Measurements from ENCODE around the gene HELT.
A peak's percentile ranks its signal among the peaks of the same experiment; 100 is the strongest.

The HELT gene

GRCh38 chr4:185004562-185005218 is 13.6 kb upstream of the HELT start:
- DNase-seq: no peak

- peak; percentile 86 for DNase-seq
Measured at GRCh38 chr4:185005219-185005819, 13.0 kb upstream of the HELT start.

GRCh38 chr4:185011408-185011807 is 6.9 kb upstream of the HELT start:
- no peak for DNase-seq

GRCh38 chr4:185013417-185014125 is 4.7 kb upstream of the HELT start:
- no peak for DNase-seq

- no peak for DNase-seq
Measured at GRCh38 chr4:185015108-185015507, 3.2 kb upstream of the HELT start.

GRCh38 chr4:185016101-185016940 is 2.0 kb upstream of the HELT start:
- DNase-seq: no peak

- DNase-seq: no peak
Measured at GRCh38 chr4:185016946-185017758, 1.1 kb upstream of the HELT start.

GRCh38 chr4:185018834-185019455 is 655 bp downstream of the HELT start:
- DNase-seq: no peak

- DNase-seq: no peak
Measured at GRCh38 chr4:185019456-185020292, 1.4 kb downstream of the HELT start.

GRCh38 chr4:185020293-185020808 is 2.1 kb downstream of the HELT start:
- DNase-seq: no peak

- no peak for DNase-seq
Measured at GRCh38 chr4:185020863-185021761, 2.8 kb downstream of the HELT start.

- no peak for DNase-seq
Measured at GRCh38 chr4:185023471-185023870, 5.2 kb downstream of the HELT start.

GRCh38 chr4:185028625-185029024 is 10.3 kb downstream of the HELT start:
- no peak for DNase-seq

- no peak for DNase-seq
Measured at GRCh38 chr4:185031611-185032010, 13.3 kb downstream of the HELT start.

GRCh38 chr4:185033072-185033471 is 14.8 kb downstream of the HELT start:
- DNase-seq: no peak

GRCh38 chr4:185033950-185034349 is 15.7 kb downstream of the HELT start:
- DNase-seq: no peak

- no peak for DNase-seq
Measured at GRCh38 chr4:185035284-185035683, 17.0 kb downstream of the HELT start.

- no peak for DNase-seq
Measured at GRCh38 chr4:185036019-185036418, 17.7 kb downstream of the HELT start.

GRCh38 chr4:185036842-185037241 is 18.6 kb downstream of the HELT start:
- no peak for DNase-seq

Measured in stimulated activated CD4-positive, alpha-beta T cell treated with anti-CD3 and anti-CD28 coated beads, Interleukin-4, amount 100 ng/mL, for 24 hours (primary cell).